Nucleus accumbens (tissue), 56 donors: Measurements from ENCODE around the gene CRACR2A.
A peak's percentile ranks its signal among the peaks of the same experiment; 100 is the strongest.

ENCODE experiments used
- DNase-seq, 56 donors: peaks; one replicate each; lab custom pipeline; 2025; lab: John Stamatoyannopoulos, UW

CRACR2A gene

GRCh38 chr12:3602488-3602887 lies 150.4 kb downstream of the CRACR2A start:
- no peak for DNase-seq

- no peak for DNase-seq
Observed at GRCh38 chr12:3601461-3602150, 151.3 kb downstream of the CRACR2A start.

DNA sequence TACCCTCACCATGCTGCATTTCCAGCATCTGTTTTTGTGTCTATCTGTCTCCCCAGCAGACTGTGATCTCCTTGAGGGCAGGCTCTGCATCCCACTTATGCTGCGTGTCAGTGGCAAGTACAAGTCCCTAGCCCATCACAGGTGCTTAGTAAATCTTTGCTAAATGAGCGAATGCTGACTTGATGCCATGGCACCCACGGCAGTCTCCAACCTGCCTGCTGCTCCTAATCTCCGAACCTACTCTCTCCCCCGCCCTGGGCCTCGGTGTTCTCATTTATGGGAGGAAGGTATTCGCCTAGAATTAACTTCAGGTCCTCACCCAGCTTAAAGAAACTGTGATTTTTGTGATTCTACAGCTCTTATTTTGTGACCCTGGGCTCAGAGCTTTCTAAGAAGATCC lies 152.0 kb downstream of the CRACR2A start:
- DNase-seq, result peak in 6 of 56 donors; percentile 11 to 48 (median 31)

DNA sequence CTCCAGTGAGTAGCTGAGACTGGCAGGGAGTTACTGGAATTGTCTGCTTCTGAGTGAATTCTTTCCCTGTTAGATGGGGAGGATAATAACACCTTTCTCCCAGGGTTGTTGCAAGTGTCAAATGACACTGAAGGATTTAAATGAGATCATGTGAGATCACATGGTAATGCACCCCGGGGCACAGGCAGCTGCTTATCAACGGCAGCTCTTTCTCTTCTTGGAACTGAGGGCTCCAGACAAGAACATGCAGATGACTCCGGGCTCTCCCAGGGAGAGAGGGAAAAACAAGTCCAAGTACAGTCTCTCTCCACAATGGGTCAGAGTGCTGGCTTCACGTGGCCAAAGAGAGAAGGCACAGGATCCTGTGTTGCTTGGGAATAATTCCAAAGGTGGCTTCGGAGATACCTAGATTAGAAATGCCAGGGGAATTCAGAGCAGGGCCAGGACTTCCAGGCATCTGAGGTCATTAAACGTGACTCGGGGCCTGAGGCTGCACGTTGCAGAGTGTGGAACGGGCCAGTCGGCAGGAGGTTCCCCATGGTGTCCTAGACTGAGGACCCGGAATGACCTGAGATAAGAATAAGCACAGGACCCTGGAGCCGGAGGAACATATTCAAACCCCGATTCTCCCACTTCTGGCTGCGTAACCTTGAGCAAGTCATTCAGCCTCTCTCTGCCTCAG lies 152.7 kb downstream of the CRACR2A start:
- peak in 1 of 56 donors; percentile 27 for DNase-seq

DNA sequence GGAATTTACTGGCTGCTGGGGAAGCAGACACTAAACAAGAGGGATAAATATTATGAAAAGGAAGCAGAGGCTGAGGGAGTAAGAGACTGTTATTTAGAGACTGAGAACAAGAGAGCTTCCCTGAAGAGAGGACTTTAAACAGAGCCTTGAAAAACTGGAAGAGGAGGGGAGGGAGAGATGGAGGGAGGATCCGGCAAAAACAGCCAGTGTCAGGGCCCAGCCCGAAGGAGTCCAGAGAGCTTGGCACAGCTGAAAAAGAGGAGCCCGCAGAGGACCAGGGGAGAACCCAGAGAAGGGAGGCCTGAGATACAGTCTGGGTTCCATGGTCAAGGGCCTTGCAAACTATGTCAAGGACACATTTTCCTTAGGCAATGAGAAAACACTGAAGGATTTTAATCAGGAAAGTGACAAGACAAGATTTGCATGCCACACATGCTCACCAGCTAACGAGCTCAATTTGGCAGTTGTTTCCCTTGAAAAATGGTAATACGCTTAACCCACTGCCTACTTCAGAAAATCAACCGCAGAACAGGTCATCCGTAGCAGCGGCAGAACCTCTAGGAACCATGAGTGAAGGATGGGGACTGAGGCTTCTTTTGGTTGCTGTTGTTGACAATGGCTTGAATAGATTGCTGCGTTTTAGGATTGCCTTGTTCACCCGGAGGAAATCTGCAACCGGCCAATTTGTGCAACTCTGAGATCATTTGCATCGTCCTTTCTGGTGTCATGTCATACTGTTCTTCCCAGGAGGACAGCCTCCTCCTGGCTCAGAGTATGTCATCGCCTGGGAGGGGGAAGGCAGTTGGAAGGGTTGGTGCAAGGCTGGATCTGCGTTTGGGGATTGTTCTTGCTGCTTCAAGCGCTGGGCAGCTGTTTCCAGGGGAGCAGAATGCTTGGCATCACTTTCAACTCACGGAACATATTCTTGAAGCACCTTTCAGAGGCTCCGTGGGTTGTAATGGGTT lies 153.7 kb downstream of the CRACR2A start:
- peak in 2 of 56 donors; percentile 14 to 20 for DNase-seq

GRCh38 chr12:3597526-3598210 lies 155.2 kb downstream of the CRACR2A start:
- no peak for DNase-seq

DNA sequence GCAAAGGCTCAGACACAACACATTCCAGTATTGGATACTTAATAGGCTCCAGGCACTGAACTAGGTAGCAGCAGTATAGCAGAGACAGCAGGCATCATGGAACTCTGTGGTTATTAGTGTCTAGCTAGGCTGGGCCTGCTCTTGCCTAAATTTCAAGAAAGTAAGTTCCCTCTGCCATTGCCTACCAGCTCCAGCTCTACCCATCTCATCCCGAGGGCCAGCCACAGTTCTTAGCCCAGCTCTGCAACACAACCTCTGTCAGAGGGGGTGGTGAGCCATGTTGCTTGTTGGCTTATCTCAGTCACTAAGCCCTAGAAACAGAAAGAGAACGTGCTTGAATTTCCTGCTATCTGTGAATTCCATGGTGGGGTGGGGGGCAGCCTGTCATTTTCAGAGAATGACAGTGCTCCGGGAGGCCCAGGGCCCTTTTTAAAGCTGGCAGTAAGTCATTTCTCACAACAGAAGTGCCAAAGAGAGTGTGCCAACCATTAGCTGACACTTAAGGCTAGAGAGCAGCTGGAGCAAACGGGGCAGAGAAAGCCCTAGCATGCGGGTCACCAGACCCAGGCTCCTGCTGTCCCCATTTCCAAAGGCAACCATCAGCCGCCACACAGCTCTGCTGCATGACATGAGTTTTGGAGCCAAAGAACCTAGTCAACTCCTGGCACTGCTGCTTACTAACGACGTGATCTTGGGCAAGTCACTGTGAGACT lies 156.1 kb downstream of the CRACR2A start:
- no peak for DNase-seq

GRCh38 chr12:3595721-3596120 lies 157.2 kb downstream of the CRACR2A start:
- DNase-seq, result no peak

- DNase-seq, result no peak
Observed at GRCh38 chr12:3594966-3595365, 157.9 kb downstream of the CRACR2A start.

DNA sequence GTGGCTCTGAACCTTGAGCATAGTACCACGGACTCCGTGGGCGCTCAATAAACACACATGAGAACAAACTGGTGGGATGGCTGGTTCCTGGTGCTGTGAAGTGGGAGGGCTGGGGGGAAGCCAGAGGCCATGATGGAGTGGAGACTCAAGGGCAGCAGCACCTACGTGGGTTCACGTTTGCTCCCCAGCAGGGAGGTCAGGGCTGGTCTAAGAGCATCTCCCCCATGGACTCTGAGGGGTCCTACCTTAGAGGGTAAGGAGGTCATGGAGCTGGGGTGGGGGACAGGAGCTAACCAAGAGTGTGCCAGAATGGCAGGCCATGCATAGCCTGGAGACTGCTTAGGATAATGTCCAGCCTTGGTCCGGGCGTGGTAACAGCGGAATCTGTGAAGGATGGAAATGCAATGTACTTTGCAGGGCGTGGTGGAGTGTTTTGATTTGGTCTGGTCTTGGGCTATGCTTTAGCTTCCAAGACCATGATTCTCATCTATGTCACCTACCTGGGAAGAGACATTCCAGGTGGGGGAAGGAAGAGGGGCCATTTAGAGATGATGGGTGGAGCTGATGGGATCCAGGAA lies 158.9 kb downstream of the CRACR2A start:
- DNase-seq, result no peak

GRCh38 chr12:3592856-3593625 lies 159.9 kb downstream of the CRACR2A start:
- DNase-seq, result no peak

GRCh38 chr12:3589745-3590144 lies 163.2 kb downstream of the CRACR2A start:
- no peak for DNase-seq

GRCh38 chr12:3587402-3588013 lies 165.4 kb downstream of the CRACR2A start:
- DNase-seq, result peak in 1 of 56 donors; percentile 6

- DNase-seq, result no peak
Observed at GRCh38 chr12:3583656-3584334, 169.1 kb downstream of the CRACR2A start.

GRCh38 chr12:3580094-3580749 lies 172.7 kb downstream of the CRACR2A start:
- DNase-seq, result no peak

DNA sequence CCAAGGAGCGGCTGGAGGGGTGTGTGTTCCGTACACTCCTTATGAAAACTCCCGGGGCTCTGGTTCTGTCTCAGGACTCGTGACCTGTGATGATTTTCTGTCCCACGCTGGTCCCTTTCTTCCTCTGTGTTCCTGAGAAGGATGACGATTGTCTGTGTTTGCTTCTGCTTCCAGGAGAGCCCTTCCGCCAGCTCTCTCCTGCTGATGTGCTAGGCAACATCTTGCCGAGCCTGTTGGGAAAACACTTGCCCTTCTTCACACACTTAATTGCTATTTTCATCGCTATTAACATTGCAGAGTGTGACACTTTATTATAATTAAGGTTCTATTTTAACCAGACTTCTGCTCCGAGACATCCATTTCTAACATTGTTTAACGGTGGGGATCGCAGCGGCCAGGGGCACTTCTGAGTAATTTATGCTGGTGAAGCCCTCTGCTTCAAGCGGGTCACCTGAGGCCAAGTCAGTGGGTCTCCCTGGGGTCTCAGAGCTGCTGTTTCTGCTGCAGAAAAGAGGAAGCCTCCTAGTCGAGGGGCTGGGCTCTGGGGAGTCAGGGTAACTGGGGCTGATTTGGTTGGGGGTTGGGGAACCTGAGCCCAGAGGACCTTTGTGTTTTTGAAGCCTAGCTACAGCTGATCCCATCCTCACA lies 173.3 kb downstream of the CRACR2A start:
- DNase-seq, result no peak

- no peak for DNase-seq
Observed at GRCh38 chr12:3578557-3578956, 174.4 kb downstream of the CRACR2A start.
